HepG2 (cell line): ENCODE measurements around the gene AIP. TPM values are rescaled to one million over a fixed set of nuclear protein-coding genes. Genes with fewer than 3 reads are reported as not detected.
A peak's percentile ranks its signal among the peaks of the same experiment; 100 is the strongest.

Experiments used
- ARID2 ChIP-seq: sonication (generic); formaldehyde crosslinking; IDR thresholded peaks from 2 replicates; pipeline ENCODE4 v1.8.1; 2022; ENCODE audit warnings: mild to moderate bottlenecking, missing genetic modification reagents, borderline replicate concordance
- ARID3A ChIP-seq: IDR thresholded peaks from 2 replicates; pipeline ENCODE4 v1.6.1; 2012; ENCODE audit warnings: low read depth, low read length, improper control_type of control experiment
- ATF3 ChIP-seq: sonication (generic); formaldehyde crosslinking; IDR thresholded peaks from 2 replicates; pipeline ENCODE4 v1.4.0; 2020; ENCODE audit warnings: missing genetic modification reagents
- BRD4 ChIP-seq: sonication (generic); formaldehyde crosslinking; IDR thresholded peaks from 2 replicates; pipeline ENCODE4 v1.4.0; 2020; ENCODE audit warnings: missing genetic modification reagents
- FIP1L1 ChIP-seq: fragments of 200-400 bp; formaldehyde crosslinking; IDR thresholded peaks from 2 replicates; pipeline ENCODE4 v1.6.1; 2018; ENCODE audit warnings: low read depth, mild to moderate bottlenecking, low read length, moderate library complexity, borderline replicate concordance; ENCODE audit not compliant: insufficient read depth
- FOXA1 ChIP-seq, 2 experiments: fragments of 450-650 bp in 1 of 2; sonication (generic) in 1 of 2; formaldehyde crosslinking in 1 of 2; IDR thresholded peaks; 2 replicates each; pipeline versions ENCODE4 v1.4.0 to v1.6.1; 2016 to 2020; ENCODE audit warnings: missing genetic modification reagents in 1 of 2
- GATAD1 ChIP-seq: IDR thresholded peaks from 2 replicates; pipeline ENCODE4 v1.6.1; 2016; ENCODE audit warnings: missing genetic modification reagents, missing compliant biosample characterization
- HIVEP1 ChIP-seq: sonication (generic); formaldehyde crosslinking; IDR thresholded peaks from 2 replicates; pipeline ENCODE4 v1.4.0; 2020; ENCODE audit warnings: mild to moderate bottlenecking, missing genetic modification reagents
- HMGA1 ChIP-seq: sonication (generic); formaldehyde crosslinking; conservative IDR thresholded peaks from 2 replicates; pipeline ENCODE4 v1.4.0; 2020; ENCODE audit warnings: missing genetic modification reagents
- KAT2B ChIP-seq: fragments of 150-350 bp; IDR thresholded peaks from 2 replicates; pipeline ENCODE4 v1.6.1; 2014; ENCODE audit warnings: low read depth, low read length, borderline replicate concordance
- KLF13 ChIP-seq: sonication (generic); formaldehyde crosslinking; IDR thresholded peaks from 2 replicates; pipeline ENCODE4 v1.4.0; 2020; ENCODE audit warnings: mild to moderate bottlenecking, missing genetic modification reagents
- MBD4 ChIP-seq: IDR thresholded peaks from 2 replicates; pipeline ENCODE4 v1.6.1; 2012; ENCODE audit warnings: low read length, inconsistent platforms, borderline replicate concordance
- PHF21A ChIP-seq: sonication (generic); formaldehyde crosslinking; IDR thresholded peaks from 2 replicates; pipeline ENCODE4 v1.5.0; 2020; ENCODE audit warnings: mild to moderate bottlenecking, missing genetic modification reagents
- RBM22 ChIP-seq: fragments of 200-400 bp; formaldehyde crosslinking; optimal IDR thresholded peaks from 2 replicates; pipeline ENCODE3; 2017; ENCODE audit warnings: mild to moderate bottlenecking, low read length, moderate library complexity
- TEAD3 ChIP-seq: optimal IDR thresholded peaks from 2 replicates; pipeline ENCODE3; 2016; ENCODE audit warnings: borderline replicate concordance
- U2AF2 ChIP-seq: fragments of 200-400 bp; formaldehyde crosslinking; IDR thresholded peaks from 2 replicates; pipeline ENCODE4 v1.6.1; 2017; ENCODE audit warnings: low read depth, mild to moderate bottlenecking, low read length
- YEATS2 ChIP-seq: sonication (generic); formaldehyde crosslinking; IDR thresholded peaks from 2 replicates; pipeline ENCODE4 v1.4.0; 2020; ENCODE audit warnings: missing genetic modification reagents, borderline replicate concordance
- ZBTB3 ChIP-seq: sonication (generic); formaldehyde crosslinking; IDR thresholded peaks from 2 replicates; pipeline ENCODE4 v1.4.0; 2020; ENCODE audit warnings: low read depth, mild to moderate bottlenecking, moderate library complexity, missing genetic modification reagents, borderline replicate concordance
- ZBTB8A ChIP-seq: sonication (generic); formaldehyde crosslinking; IDR thresholded peaks from 2 replicates; pipeline ENCODE4 v1.4.0; 2020; ENCODE audit warnings: mild to moderate bottlenecking, low read depth, missing genetic modification reagents, borderline replicate concordance
- ZC3H4 ChIP-seq: sonication (generic); formaldehyde crosslinking; IDR thresholded peaks from 2 replicates; pipeline ENCODE4 v1.4.0; 2020; ENCODE audit warnings: missing genetic modification reagents, borderline replicate concordance
- ZFP41 ChIP-seq: sonication (generic); formaldehyde crosslinking; IDR thresholded peaks from 2 replicates; pipeline ENCODE4 v1.4.0; 2020; ENCODE audit warnings: mild to moderate bottlenecking, missing genetic modification reagents, borderline replicate concordance
- ZKSCAN1 ChIP-seq: fragments of 150-350 bp; IDR thresholded peaks from 2 replicates; pipeline ENCODE4 v1.6.1; 2014; ENCODE audit warnings: low read length
- ZNF30 ChIP-seq: sonication (generic); formaldehyde crosslinking; IDR thresholded peaks from 2 replicates; pipeline ENCODE4 v1.5.0; 2020; ENCODE audit warnings: mild to moderate bottlenecking, missing genetic modification reagents
- ZNF563 ChIP-seq: sonication (generic); formaldehyde crosslinking; IDR thresholded peaks from 2 replicates; pipeline ENCODE4 v1.8.0; 2022; ENCODE audit warnings: mild to moderate bottlenecking, moderate library complexity, missing genetic modification reagents
- ZNF678 ChIP-seq: sonication (generic); formaldehyde crosslinking; IDR thresholded peaks from 2 replicates; pipeline ENCODE4 v1.4.0; 2020; ENCODE audit warnings: mild to moderate bottlenecking, missing genetic modification reagents
- ZNF773 ChIP-seq: sonication (generic); formaldehyde crosslinking; IDR thresholded peaks from 2 replicates; pipeline ENCODE4 v1.4.0; 2020; ENCODE audit warnings: missing genetic modification reagents, borderline replicate concordance
- ZSCAN25 ChIP-seq: sonication (generic); formaldehyde crosslinking; IDR thresholded peaks from 2 replicates; pipeline ENCODE4 v1.8.0; 2022; ENCODE audit warnings: mild to moderate bottlenecking, missing genetic modification reagents
- polyA plus RNA-seq, 8 experiments: library from polyadenylated mRNA; depleted of rRNA in 3 of 8; stranded (reverse) in 7 of 8; unstranded in 1 of 8; fragments of >200 nt; fragmentation: Illumina TruSeq in 4 of 8; extraction: Trizol in 4 of 8; gene quantifications; 2 replicates each; pipeline versions ENCODE4 v1.2.1 to v1.2.3, GENCODE V29; 2011 to 2016; ENCODE audit warnings: low read depth in 4 of 8, missing spikeins in 1 of 8, mixed read lengths in 1 of 8; ENCODE audit not compliant: insufficient read depth in 1 of 8
- total RNA-seq, 5 experiments: library from RNA; depleted of rRNA; stranded (reverse); fragments of >200 nt; fragmentation: Illumina TruSeq; extraction: Trizol; gene quantifications; 2 replicates each; pipeline ENCODE4 v1.2.3, GENCODE V29; 2016; ENCODE audit warnings: low read depth in 1 of 5
- TF ChIP-seq, protein P1 (sequence below): IDR thresholded peaks from 2 replicates; pipeline ENCODE4 v1.6.1; 2016; ENCODE audit warnings: missing compliant biosample characterization, missing genetic modification reagents, borderline replicate concordance

AIP gene
- total and polyA plus RNA-seq, 2 of the 13 experiments (the other 11 are each of a cell fraction or from before 2014, with no cell fraction given) = 51.8 to 110 TPM

- no peak for TF ChIP-seq RBM22
- 0 out of 2 replicates have a peak, but pooled peaks have one; percentile 59 for TF ChIP-seq FIP1L1
- peak; percentile 45; the same call in 1 of the 2 replicates for TF ChIP-seq ZFP41 (CRISPR knock-in tag)
- TF ChIP-seq KAT2B = no peak
- TF ChIP-seq PHF21A (CRISPR knock-in tag) = no peak
- TF ChIP-seq ZC3H4 (CRISPR knock-in tag) = no peak
- peak; percentile 98; the same call in 1 of the 2 replicates for TF ChIP-seq YEATS2 (CRISPR knock-in tag)
- TF ChIP-seq ARID3A = no peak
- peak; percentile 94 for TF ChIP-seq GATAD1 (CRISPR knock-in tag)
- peak; percentile 97 for TF ChIP-seq KLF13 (CRISPR knock-in tag)
- TF ChIP-seq ATF3 (CRISPR knock-in tag) = no peak
- TF ChIP-seq ZNF773 (CRISPR knock-in tag) = peak; percentile 93
- TF ChIP-seq BRD4 = peak; percentile 86
- no peak for TF ChIP-seq FOXA1 (IDR thresholded peaks at IDR 0.05)
- TF ChIP-seq FOXA1 (CRISPR knock-in tag; IDR thresholded peaks at IDR 0.05) = 0 out of 2 replicates have a peak, but pooled peaks have one; percentile 20
- peak; percentile 92 for TF ChIP-seq ZNF30 (CRISPR knock-in tag)
- TF ChIP-seq ZNF678 = peak; percentile 97; the same call in 1 of the 2 replicates
- TF ChIP-seq HIVEP1 (CRISPR knock-in tag) = peak; percentile 94
- TF ChIP-seq ZBTB8A (CRISPR knock-in tag) = no peak
- TF ChIP-seq HMGA1 (CRISPR knock-in tag) = no peak
- TF ChIP-seq, protein P1, sequence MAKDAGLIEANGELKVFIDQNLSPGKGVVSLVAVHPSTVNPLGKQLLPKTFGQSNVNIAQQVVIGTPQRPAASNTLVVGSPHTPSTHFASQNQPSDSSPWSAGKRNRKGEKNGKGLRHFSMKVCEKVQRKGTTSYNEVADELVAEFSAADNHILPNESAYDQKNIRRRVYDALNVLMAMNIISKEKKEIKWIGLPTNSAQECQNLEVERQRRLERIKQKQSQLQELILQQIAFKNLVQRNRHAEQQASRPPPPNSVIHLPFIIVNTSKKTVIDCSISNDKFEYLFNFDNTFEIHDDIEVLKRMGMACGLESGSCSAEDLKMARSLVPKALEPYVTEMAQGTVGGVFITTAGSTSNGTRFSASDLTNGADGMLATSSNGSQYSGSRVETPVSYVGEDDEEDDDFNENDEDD (CRISPR knock-in tag) = peak; percentile 100
- peak; percentile 88 for TF ChIP-seq ZBTB3 (CRISPR knock-in tag)
- TF ChIP-seq MBD4 = no peak
- TF ChIP-seq U2AF2 = no peak
- TF ChIP-seq ZKSCAN1 = no peak
- TF ChIP-seq ZSCAN25 = peak; percentile 86
- TF ChIP-seq TEAD3 (CRISPR knock-in tag) = peak; percentile 32
- peak; percentile 99 for TF ChIP-seq ZNF563 (CRISPR knock-in tag)
- TF ChIP-seq ARID2 (CRISPR knock-in tag) = peak; percentile 99
Observed at GRCh38 chr11:67482827-67483798, at the start of gene AIP (continued).
